ENCODE data around the gene PISD. TPM values are rescaled to one million over a fixed set of nuclear protein-coding genes. Genes with fewer than 3 reads are reported as not detected.

PISD gene
- total and polyA plus RNA-seq, 2 donors (not counting 3 experiments of a cell fraction or from before 2014, with no cell fraction given), result 53.4 to 58.0 TPM

- POLR2A ChIA-PET, result interaction anchor here (1.3 kb wide), 1 partner anchor 28 kb away, joined by 3 read pairs; no protein-coding TSS in a partner anchor
Measured at GRCh38 chr22:31602259-31602952, 59.6 kb downstream of the PISD start.

GRCh38 chr22:31595271-31595670 is 66.7 kb downstream of the PISD start:
- Histone ChIP-seq H3K27ac (ENCODE audit: insufficient read depth, low read depth, low read length) (no peak overlapping the region), H4K20me1 (replicated peaks; ENCODE audit: control insufficient read depth, extremely low read depth, insufficient read depth, low read length) (no peaks in the 10 kb centered on the region), H3K4me2 (ENCODE audit: insufficient read depth, low read length) (no peak overlapping the region), H3K36me3 (ENCODE audit: control insufficient read depth in 2 of 2, extremely low read depth in 1 of 2, insufficient read depth in 2 of 2, low read length in 2 of 2) (no peaks in the 10 kb centered on the region), H3K27me3 (ENCODE audit: control insufficient read depth in 2 of 2, insufficient read depth in 2 of 2, low read length in 2 of 2) (no peaks in the 10 kb centered on the region), H3K4me1 (ENCODE audit: control insufficient read depth, extremely low read depth, insufficient read depth, low read length) (peaks cover 5% of the 10 kb centered on the region), H3K9me1 (replicated peaks; ENCODE audit: control insufficient read depth, extremely low read depth, insufficient read depth, low read length) (no peaks in the 10 kb centered on the region), H3K9me3 (replicated peaks; ENCODE audit: control insufficient read depth, insufficient read depth, low read length) (no peaks in the 10 kb centered on the region), H3K79me2 (ENCODE audit: control insufficient read depth, insufficient read depth, low read length) (no peaks in the 10 kb centered on the region), H3K9ac (replicated peaks; ENCODE audit: extremely low read depth, insufficient read depth, low read length) (no peak overlapping the region), H3K4me3 (replicated peaks in 1 of 3; ENCODE audit: insufficient read depth in 1 of 3, low read depth in 1 of 3, low read length in 3 of 3) (no peak overlapping the region), H2AFZ (ENCODE audit: low read depth, low read length) (no peak overlapping the region)
- POLR2A ChIA-PET, result no interaction called here
- intact Hi-C loops (cut with micrococcal nuclease), result no loop called here
- BruUV-seq (replicated peaks), result no TSS peak
- DNase-seq (ENCODE audit: low read depth, low spot score) (no peak), FAIRE-seq (no peak)
- CTCF ChIA-PET, result interaction anchor here (1.7 kb wide), 1 partner anchor 39 kb away, joined by 3 read pairs; no protein-coding TSS in a partner anchor
- TF ChIP-seq POLR2A (IDR thresholded peaks at IDR 0.05; ENCODE audit: low read depth, low read length), result no peak
- no peak for TF ChIP-seq GATA2 (IDR thresholded peaks at IDR 0.05; ENCODE audit: insufficient read depth, insufficient read length, low read depth, low read length)
- no peak for TF ChIP-seq POLR2AphosphoS5 (IDR thresholded peaks at IDR 0.05; ENCODE audit: insufficient read depth, low read depth, low read length)
- no peak for TF ChIP-seq EZH2 (IDR thresholded peaks at IDR 0.05; ENCODE audit: borderline replicate concordance, low read depth, low read length, severe bottlenecking)
- TF ChIP-seq JUN (IDR thresholded peaks at IDR 0.05; ENCODE audit: borderline replicate concordance, insufficient read depth, insufficient read length, low read depth), result no peak
- TF ChIP-seq MAX (IDR thresholded peaks at IDR 0.05; ENCODE audit: insufficient read depth, insufficient read length), result no peak
- no peak for TF ChIP-seq MYC (IDR thresholded peaks at IDR 0.05; ENCODE audit: low read depth, low read length)
- no peak for TF ChIP-seq FOS (IDR thresholded peaks at IDR 0.05; ENCODE audit: borderline replicate concordance, insufficient read depth, low read length)
- no peak for TF ChIP-seq CTCF (IDR thresholded peaks at IDR 0.05; ENCODE audit: extremely low read depth in 1 of 2, insufficient read depth in 1 of 2, low read depth in 1 of 2, low read length in 2 of 2)
- dilution Hi-C loops (cut with MboI; ENCODE audit: extremely low pct_ligation_motif_present, low sequenced_read_pairs), result no loop called here

More at GRCh38 chr22:31602259-31602952, 59.6 kb downstream of the PISD start:
- Histone ChIP-seq H3K27me3 (ENCODE audit: control insufficient read depth in 2 of 2, insufficient read depth in 2 of 2, low read length in 2 of 2) (no peaks in the 10 kb centered on the region), H4K20me1 (replicated peaks; ENCODE audit: control insufficient read depth, extremely low read depth, insufficient read depth, low read length) (no peaks in the 10 kb centered on the region), H3K79me2 (ENCODE audit: control insufficient read depth, insufficient read depth, low read length) (no peaks in the 10 kb centered on the region), H2AFZ (ENCODE audit: low read depth, low read length) (peak overlapping the region; percentile 24), H3K4me1 (ENCODE audit: control insufficient read depth, extremely low read depth, insufficient read depth, low read length) (peaks cover 18% of the 10 kb centered on the region), H3K9me1 (replicated peaks; ENCODE audit: control insufficient read depth, extremely low read depth, insufficient read depth, low read length) (no peaks in the 10 kb centered on the region), H3K36me3 (ENCODE audit: control insufficient read depth in 2 of 2, extremely low read depth in 1 of 2, insufficient read depth in 2 of 2, low read length in 2 of 2) (no peaks in the 10 kb centered on the region), H3K27ac (ENCODE audit: insufficient read depth, low read depth, low read length) (peak overlapping the region; percentile 33), H3K4me2 (ENCODE audit: insufficient read depth, low read length) (no peak overlapping the region), H3K4me3 (replicated peaks in 1 of 3; ENCODE audit: insufficient read depth in 1 of 3, low read depth in 1 of 3, low read length in 3 of 3) (no peak overlapping the region), H3K9me3 (replicated peaks; ENCODE audit: control insufficient read depth, insufficient read depth, low read length) (no peaks in the 10 kb centered on the region), H3K9ac (replicated peaks; ENCODE audit: extremely low read depth, insufficient read depth, low read length) (no peak overlapping the region)
- BruUV-seq (replicated peaks), result no TSS peak
- dilution Hi-C loops (cut with MboI; ENCODE audit: extremely low pct_ligation_motif_present, low sequenced_read_pairs) (no loop called here), intact Hi-C loops (cut with micrococcal nuclease) (loop anchor here (5.0 kb wide), 1 partner anchor 45 kb away; no protein-coding TSS in a partner anchor)
- FAIRE-seq (peak; percentile 95), DNase-seq (ENCODE audit: low read depth, low spot score) (peak; percentile 58)
- peak; percentile 51 for TF ChIP-seq FOS (IDR thresholded peaks at IDR 0.05; ENCODE audit: borderline replicate concordance, insufficient read depth, low read length)
- TF ChIP-seq POLR2A (IDR thresholded peaks at IDR 0.05; ENCODE audit: low read depth, low read length), result peak; percentile 11
- no peak for TF ChIP-seq GATA2 (IDR thresholded peaks at IDR 0.05; ENCODE audit: insufficient read depth, insufficient read length, low read depth, low read length)
- peak; percentile 24 for TF ChIP-seq JUN (IDR thresholded peaks at IDR 0.05; ENCODE audit: borderline replicate concordance, insufficient read depth, insufficient read length, low read depth)
- TF ChIP-seq POLR2AphosphoS5 (IDR thresholded peaks at IDR 0.05; ENCODE audit: insufficient read depth, low read depth, low read length), result peak; percentile 45
- CTCF ChIA-PET, result interaction anchor here (0.8 to 1.6 kb wide), 4 partner anchors 23 to 45 kb away, joined by 3 to 5 read pairs (median 3); no protein-coding TSS in a partner anchor
